Hepatocyte (in vitro differentiated cells): Measurements from ENCODE around the gene STIM2.

Source experiments
- CTCF ChIP-seq: fragments of 200-600 bp; sonication (generic); IDR thresholded peaks from 2 replicates; pipeline ENCODE4 v1.5.1; 2016; ENCODE audit warnings: antibody characterized with exemption, mild to moderate bottlenecking; ENCODE audit not compliant: poor library complexity
- EZH2 ChIP-seq: fragments of 200-600 bp; sonication (generic); IDR thresholded peaks from 2 replicates; pipeline ENCODE4 v1.6.1; 2016; ENCODE audit warnings: antibody characterized with exemption, mild to moderate bottlenecking, borderline replicate concordance
- EZH2phosphoT487 ChIP-seq: fragments of 200-600 bp; sonication (generic); IDR thresholded peaks from one replicate; pipeline ENCODE4 v1.6.1; 2018; ENCODE audit warnings: antibody characterized with exemption, mild to moderate bottlenecking, low read depth, moderate library complexity; ENCODE audit not compliant: unreplicated experiment, severe bottlenecking

- TF ChIP-seq CTCF: no peak
- no peak for TF ChIP-seq EZH2
- TF ChIP-seq EZH2phosphoT487: no peak
Observed at GRCh38 chr4:26935397-26935796, 74.8 kb downstream of the STIM2 start.
